Activated CD8-positive, alpha-beta memory T cell treated with anti-CD3 and anti-CD28 coated beads, Interleukin-2, amount 50 U/mL, for 1 hour (primary cell): Measurements from ENCODE around the gene TEX19.
"Not testable (repeated sequence)": the region's sequence is repeated elsewhere in the genome, so short reads cannot be mapped to it uniquely, and the experiment has no call there.

Experiments used
- DNase-seq: peaks from one replicate; pipeline ENCODE4 v3.0.0-alpha.2; 2020; ENCODE audit errors: extremely low read depth

Gene TEX19

DNA sequence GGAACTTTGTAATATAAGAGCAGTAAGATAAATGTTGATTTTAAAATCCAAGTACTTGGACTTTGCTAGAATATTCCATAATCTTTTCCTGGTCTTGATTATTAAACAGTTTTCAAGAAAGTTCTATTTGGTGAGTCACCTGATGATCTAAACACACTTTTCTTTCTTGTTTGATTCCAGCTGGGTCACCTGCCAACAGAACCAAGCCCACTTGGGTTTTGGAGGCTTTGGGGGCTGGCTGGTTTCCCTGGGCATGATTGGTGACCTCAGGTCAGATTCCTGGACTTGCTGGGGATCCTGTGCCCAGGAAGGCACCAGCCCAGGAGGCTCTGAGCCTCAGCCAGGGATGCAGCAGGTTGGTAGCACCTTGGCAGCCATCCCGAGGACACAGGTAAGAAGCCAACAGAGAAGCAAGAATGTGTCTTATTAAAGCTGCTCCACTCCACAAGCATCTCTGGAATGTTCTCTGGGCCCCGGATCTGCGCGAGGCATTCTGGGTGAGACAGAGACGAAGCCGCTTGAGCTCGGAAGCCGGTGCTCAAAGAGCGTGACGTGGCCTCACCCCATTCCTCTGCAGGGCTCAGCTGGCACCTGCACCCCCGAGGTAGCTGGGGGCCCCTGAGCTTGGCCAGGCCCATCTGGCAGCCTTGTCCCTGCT is 3.1 kb upstream of the TEX19 start:
- no peak for DNase-seq

DNA sequence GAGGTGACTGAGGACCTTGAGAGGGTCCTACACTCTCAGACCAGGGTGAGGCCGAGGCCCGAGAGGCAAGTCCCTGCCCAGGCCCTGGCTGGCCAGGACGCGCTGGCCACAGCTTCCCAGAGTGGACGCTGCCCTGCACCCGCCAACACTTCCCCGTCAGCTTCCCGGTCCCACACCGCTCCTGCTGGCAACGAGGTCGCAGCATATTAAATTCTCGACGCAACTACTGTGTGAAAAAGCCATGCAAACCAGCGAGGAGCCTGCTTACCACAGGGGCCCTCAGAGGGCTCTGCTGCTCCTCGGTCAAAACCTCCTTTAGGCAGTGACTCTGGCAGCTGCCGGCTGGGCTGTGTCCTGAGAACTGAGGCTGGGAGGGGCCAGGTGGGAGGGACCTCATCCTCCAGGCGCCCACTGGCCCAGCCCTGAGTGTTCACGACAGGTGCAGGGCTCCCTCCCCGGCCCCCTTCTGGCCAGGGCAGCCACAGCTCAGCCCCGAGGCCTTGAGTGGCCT is 2.1 kb upstream of the TEX19 start:
- DNase-seq = no peak

DNA sequence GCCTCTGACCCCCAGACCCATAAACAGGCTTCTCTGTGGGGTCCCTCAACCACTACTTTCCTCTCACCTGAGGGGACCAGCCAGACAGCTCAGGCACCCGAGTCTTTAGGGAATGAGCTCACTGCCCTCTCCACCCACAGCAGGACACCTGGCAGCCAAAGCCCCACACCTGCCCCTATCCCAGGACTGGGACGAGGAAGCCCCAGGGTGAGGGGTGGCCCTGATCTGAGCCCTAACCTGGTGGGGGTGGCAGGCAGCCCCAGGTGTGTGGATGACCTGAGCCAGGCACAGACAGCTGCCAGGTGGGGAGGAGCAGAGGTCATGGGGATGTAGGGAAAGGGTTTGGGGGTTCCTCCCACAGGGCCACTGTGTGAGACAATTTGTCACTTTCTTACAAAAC is 1.7 kb upstream of the TEX19 start:
- DNase-seq = no peak

DNA sequence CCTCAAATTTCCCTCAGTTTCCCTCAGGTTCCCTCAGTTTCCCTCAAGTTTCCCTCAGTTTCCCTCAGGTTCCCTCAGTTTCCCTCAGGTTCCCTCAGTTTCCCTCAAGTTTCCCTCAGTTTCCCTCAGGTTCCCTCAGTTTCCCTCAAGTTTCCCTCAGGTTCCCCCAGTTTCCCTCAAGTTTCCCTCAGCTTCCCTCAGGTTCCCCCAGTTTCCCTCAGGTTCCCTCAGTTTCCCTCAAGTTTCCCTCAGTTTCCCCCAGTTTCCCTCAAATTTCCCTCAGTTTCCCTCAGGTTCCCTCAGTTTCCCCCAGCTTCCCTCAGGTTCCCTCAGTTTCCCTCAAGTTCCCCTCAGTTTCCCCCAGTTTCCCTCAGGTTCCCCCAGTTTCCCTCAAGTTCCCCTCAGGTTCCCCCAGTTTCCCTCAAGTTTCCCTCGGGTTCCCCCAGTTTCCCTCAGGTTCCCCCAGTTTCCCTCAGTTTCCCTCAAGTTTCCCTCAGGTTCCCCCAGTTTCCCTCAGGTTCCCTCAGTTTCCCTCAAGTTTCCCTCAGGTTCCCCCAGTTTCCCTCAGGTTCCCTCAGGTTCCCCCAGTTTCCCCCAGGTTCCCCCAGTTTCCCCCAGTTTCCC is 516 bp downstream of the TEX19 start:
- DNase-seq = not testable (repeated sequence)

DNA sequence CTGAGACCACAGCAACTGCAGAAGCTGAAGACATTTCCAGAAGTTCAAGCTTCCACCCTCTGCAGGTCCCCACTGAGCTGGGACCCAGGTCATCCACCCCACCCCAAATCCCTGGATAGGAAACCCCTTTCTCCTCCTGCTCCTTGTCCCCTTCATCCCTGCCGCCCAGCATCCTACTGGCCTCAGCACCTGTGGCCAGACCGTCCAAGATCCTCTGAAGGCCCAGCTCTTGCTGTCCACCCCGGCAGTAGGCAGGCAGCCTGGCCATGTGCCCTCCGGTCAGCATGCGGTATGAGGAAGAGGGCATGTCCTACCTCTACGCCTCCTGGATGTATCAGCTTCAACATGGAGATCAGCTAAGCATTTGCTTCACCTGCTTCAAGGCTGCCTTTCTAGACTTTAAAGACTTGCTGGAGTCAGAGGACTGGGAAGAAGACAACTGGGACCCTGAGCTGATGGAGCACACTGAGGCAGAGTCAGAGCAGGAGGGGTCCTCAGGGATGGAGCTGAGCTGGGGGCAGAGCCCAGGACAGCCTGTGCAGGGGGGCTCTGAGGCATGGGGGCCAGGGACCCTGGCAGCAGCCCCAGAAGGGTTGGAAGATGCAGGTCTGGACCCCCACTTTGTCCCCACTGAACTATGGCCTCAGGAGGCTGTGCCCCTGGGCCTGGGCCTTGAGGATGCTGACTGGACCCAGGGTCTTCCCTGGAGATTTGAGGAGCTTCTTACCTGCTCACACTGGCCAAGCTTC is 3.0 kb downstream of the TEX19 start:
- no peak for DNase-seq

DNA sequence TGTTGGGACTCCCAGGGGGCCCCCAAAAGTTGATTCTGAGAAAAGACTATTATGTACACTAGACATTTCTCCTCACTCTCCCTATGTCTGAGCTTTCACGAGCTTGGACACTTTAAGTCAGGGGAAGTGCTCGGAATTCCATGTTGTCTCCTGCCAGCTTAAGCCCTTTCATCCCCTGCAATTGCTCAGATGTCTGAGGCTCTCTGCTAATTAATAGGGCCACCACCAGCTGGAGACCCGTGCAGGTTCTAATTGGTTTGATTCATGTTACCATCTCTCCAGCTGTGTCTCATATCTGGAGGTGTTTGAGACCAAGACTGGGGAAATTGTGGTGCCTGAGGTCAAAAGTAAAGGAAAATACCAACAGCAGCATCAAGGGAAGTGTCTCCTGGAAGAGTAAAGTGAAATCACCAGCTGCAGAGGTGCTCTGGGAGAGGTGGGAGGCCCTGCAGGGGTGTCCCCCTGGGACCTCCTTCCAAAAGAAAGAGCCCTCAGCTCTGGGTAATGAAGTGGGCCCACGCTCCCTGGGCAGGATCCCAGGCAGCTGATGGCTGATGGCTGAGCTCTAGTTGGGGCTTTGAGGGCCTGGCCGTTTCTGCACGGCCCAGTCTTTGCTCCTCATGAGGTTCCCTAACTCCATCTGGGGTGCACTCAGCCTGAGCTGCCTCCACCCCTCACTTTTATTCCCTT is 6.7 kb downstream of the TEX19 start:
- DNase-seq = no peak

DNA sequence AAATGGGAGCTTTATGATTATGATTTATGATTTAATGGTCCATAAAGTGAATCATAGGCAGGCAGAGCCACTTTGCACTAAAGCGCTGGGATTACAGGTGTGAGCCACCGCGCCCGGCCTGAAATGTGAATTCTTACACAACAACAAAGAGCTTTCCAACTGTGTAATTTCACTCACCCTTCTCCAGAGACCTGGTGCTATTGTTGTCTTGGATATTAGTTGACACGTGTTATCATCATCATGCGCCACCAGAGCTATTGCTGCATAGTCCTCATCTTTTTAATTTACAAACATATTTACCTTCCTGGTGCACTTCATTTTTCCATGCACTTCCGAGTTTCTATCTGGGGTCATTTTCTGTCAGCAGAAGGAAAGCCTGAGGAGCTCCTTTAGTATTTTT is 7.7 kb downstream of the TEX19 start:
- no peak for DNase-seq

DNA sequence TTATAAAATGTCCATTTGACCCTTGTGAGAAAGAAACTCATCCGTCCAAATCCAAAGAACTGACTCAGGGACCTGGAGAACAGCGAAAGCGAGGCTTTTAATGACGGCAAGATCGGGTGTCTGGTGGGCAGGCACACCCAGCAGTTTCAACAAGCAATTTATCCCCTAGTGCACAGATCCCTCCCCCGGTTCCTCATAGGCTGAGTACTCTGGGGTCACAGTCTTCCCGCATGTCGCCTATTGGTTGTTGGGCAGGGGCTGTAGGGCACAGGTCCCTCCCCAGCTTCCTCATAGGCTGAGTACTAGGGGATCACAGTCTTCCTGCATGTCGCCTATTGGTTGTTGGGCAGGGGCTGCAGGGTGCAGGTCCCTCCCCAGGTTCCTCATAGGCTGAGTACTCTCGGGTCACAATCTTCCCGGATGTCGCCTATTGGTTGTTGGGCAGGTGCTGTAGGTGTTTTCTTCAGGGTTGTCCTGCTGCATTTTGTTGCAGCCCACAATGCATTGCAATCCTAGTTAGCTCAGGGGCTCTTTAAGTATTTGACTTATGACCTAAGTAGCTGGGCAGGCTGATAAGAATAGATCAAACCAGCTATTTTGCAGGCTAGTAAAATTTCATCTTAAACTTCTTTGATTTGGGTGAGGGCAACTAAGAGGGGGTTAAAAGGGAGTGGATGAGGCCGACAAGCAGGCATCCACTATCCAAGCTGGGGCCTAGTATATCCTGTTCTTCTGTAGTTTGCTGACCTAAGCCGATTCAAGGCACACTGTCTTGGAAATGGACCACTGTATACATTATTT is 8.9 kb downstream of the TEX19 start:
- no peak for DNase-seq

- no peak for DNase-seq
Measured at GRCh38 chr17:82369211-82369610, 10.2 kb downstream of the TEX19 start.

- no peak for DNase-seq
Measured at GRCh38 chr17:82370471-82371332, 11.7 kb downstream of the TEX19 start.

- no peak for DNase-seq
Measured at GRCh38 chr17:82371333-82372248, 12.5 kb downstream of the TEX19 start, which contains the start of gene UTS2R. Gene UTS2R, plus strand, starts transcription at chr17:82371765. Its CDS starts 2,560 bp downstream, at chr17:82374325.

DNA sequence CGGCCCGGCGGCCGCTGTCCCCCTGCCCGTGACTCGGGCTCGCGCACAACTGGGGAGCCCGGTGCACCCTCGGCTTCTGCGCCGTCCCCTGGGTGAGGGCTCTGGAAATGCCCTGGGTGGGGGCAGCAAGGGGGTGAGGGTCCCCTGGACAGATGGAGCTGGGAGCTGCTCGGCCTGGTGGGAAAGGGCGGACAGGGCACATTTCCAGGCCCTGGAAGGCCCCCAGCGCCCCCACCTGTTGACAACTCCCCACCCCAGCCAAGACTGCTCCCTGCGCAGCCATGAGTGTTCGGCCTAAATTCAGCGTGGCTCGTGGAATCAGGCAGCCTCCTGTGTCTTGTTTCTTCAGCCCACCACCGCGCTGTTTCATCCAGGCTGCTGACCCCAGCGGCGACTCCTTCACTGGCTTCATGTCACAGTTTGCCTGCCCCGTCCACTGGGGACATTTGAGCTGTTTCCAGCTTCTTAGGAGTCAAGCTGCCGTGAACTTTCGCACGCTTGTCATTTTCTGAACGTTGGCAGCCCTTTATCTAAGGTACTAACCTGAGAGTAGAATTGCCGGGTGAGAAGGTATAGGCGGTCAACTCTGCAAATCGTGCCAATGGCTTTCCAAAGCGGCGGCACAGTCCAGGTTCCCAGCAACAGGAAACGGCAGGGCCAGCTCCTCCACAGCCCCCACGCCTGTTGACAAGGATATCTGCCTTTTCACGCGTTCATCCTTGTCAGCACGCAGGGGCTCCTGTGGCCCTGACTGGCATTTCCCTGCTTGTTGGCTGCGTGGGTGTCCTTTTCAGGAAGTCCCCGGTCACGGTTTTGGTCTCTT is 13.4 kb downstream of the TEX19 start:
- DNase-seq = no peak

DNA sequence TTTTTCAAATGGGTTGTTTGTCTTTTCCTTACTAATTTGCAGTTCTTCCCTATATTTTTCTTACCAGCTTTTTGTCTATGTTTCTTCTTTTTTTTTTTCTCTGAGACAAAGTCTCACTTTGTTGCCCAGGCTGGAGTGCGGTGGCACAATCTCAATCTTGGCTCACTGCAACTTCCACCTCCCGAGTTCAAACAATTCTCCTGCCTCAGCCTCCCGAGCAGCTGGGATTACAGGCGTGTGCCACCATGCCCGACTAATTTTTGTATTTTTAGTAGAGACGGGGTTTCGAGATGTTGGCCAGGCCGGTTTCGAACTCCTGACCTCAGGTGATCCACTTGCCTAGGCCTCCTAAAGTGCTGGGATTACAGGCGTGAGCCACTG is 14.0 kb downstream of the TEX19 start:
- DNase-seq = not testable (repeated sequence)

DNA sequence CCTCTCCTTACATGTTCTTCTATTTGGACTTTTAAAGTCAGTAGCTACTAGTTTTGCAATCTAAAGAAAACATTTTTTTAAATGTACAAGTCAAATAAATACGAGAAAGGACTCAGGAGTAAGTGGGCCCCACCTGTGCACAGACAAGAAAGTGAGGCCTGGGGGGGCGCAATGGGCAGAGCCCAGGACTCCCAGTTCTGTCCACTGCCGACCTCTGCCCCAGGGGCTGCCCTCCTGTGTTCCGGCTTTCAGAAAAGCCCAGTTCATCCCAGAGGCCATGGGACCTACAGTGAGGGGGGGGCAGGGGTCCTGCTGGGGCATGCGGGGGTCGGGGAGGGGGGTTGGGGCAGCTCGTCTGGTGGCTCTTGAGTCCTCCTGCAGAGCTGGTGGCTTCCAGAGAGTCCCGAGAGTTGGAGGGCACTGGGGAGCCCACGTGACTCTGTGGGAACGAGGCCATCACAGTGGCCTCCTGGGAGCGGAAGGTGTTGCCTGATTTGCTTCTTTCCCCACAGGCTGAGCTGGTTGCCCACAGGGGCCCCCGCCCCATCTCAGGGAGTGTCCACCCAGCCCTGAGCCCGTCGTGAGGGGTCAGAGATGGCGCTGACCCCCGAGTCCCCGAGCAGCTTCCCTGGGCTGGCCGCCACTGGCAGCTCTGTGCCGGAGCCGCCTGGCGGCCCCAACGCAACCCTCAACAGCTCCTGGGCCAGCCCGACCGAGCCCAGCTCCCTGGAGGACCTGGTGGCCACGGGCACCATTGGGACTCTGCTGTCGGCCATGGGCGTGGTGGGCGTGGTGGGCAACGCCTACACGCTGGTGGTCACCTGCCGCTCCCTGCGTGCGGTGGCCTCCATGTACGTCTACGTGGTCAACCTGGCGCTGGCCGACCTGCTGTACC is 14.9 kb downstream of the TEX19 start:
- no peak for DNase-seq

- DNase-seq = no peak
Measured at GRCh38 chr17:82374626-82375331, 15.7 kb downstream of the TEX19 start.

- no peak for DNase-seq
Measured at GRCh38 chr17:82375359-82376041, 16.5 kb downstream of the TEX19 start.
